DOHH2 (cell line): ENCODE data around the gene NEURL3.

Experiments used
- H3F3A ChIP-seq: fragments of 200-600 bp; sonication (generic), shearing (Covaris generic); 2 replicates; pipeline ENCODE4 v1.6.0; 2016; ENCODE audit warnings: antibody characterized with exemption, mild to moderate bottlenecking; ENCODE audit not compliant: control insufficient read depth, insufficient read depth
- H3K27ac ChIP-seq: fragments of 200-600 bp; sonication (generic); 2 replicates; pipeline ENCODE4 v1.5.1; 2014; ENCODE audit warnings: low read depth, mild to moderate bottlenecking, low read length, moderate library complexity
- H3K27me3 ChIP-seq: fragments of 200-600 bp; sonication (generic); 2 replicates; pipeline ENCODE4 v1.6.1; 2014; ENCODE audit warnings: mild to moderate bottlenecking, low read length, mixed read lengths; ENCODE audit not compliant: control insufficient read depth
- H3K36me3 ChIP-seq: fragments of 200-600 bp; sonication (generic); 2 replicates; pipeline ENCODE4 v1.6.1; 2014; ENCODE audit warnings: mild to moderate bottlenecking, low read length, moderate library complexity, mixed read lengths; ENCODE audit not compliant: control insufficient read depth
- H3K4me1 ChIP-seq: fragments of 200-600 bp; sonication (generic); 2 replicates; pipeline ENCODE4 v1.6.1; 2014; ENCODE audit warnings: mild to moderate bottlenecking, low read length, mixed read lengths; ENCODE audit not compliant: control insufficient read depth
- H3K4me2 ChIP-seq: fragments of 200-600 bp; sonication (generic); 2 replicates; pipeline ENCODE4 v1.6.0; 2014; ENCODE audit warnings: mild to moderate bottlenecking, low read length, moderate library complexity
- H3K4me3 ChIP-seq: fragments of 200-600 bp; sonication (generic); 2 replicates; pipeline ENCODE4 v1.5.1; 2014; ENCODE audit warnings: mild to moderate bottlenecking, low read length, mixed read lengths
- H3K79me2 ChIP-seq: fragments of 200-600 bp; sonication (generic); 2 replicates; pipeline ENCODE4 v1.6.1; 2014; ENCODE audit warnings: mild to moderate bottlenecking, low read length, mixed read lengths; ENCODE audit not compliant: control insufficient read depth
- H3K9me2 ChIP-seq: fragments of 200-600 bp; sonication (generic); replicated peaks from 2 replicates; pipeline ENCODE4 v1.6.1; 2014; ENCODE audit warnings: mild to moderate bottlenecking, low read length, mixed read lengths; ENCODE audit not compliant: control insufficient read depth
- H3K9me3 ChIP-seq: fragments of 200-600 bp; sonication (generic); 2 replicates; pipeline ENCODE4 v1.6.1; 2014; ENCODE audit warnings: antibody characterized with exemption, low read length, mixed read lengths; ENCODE audit not compliant: control insufficient read depth, insufficient read depth
- H4K20me1 ChIP-seq: fragments of 200-600 bp; sonication (generic); 2 replicates; pipeline ENCODE4 v1.6.0; 2014; ENCODE audit warnings: low read depth, mild to moderate bottlenecking, antibody characterized with exemption, low read length, moderate library complexity; ENCODE audit not compliant: control insufficient read depth, insufficient read depth
- EZH2phosphoT487 ChIP-seq: fragments of 200-600 bp; sonication (generic); IDR thresholded peaks from 2 replicates; pipeline ENCODE4 v1.6.1; 2017; ENCODE audit warnings: borderline replicate concordance, mild to moderate bottlenecking, antibody characterized with exemption, low read length, moderate library complexity, mixed read lengths
- TF ChIP-seq, protein P1 (sequence below): fragments of 200-600 bp; sonication (generic); IDR thresholded peaks from one replicate; pipeline ENCODE4 v1.5.1; 2014; ENCODE audit warnings: antibody characterized with exemption, mild to moderate bottlenecking, low read depth, low read length; ENCODE audit not compliant: poor library complexity, severe bottlenecking

The NEURL3 gene

GRCh38 chr2:96530144-96530430, 24.9 kb upstream of the NEURL3 start:
- Histone ChIP-seq H3K9me3 (no peaks in the 10 kb centered on the region), H3K27me3 (peaks cover 97% of the 10 kb centered on the region), H4K20me1 (no peaks in the 10 kb centered on the region), H3K4me3 (no peak overlapping the region), H3K4me2 (no peak overlapping the region), H3K9me2 (no peaks in the 10 kb centered on the region), H3F3A (no peaks in the 10 kb centered on the region), H3K79me2 (no peaks in the 10 kb centered on the region), H3K4me1 (peaks cover 5% of the 10 kb centered on the region; the same call in 1 of the 2 replicates), H3K36me3 (no peaks in the 10 kb centered on the region), H3K27ac (no peak overlapping the region)
- TF ChIP-seq, protein P1, sequence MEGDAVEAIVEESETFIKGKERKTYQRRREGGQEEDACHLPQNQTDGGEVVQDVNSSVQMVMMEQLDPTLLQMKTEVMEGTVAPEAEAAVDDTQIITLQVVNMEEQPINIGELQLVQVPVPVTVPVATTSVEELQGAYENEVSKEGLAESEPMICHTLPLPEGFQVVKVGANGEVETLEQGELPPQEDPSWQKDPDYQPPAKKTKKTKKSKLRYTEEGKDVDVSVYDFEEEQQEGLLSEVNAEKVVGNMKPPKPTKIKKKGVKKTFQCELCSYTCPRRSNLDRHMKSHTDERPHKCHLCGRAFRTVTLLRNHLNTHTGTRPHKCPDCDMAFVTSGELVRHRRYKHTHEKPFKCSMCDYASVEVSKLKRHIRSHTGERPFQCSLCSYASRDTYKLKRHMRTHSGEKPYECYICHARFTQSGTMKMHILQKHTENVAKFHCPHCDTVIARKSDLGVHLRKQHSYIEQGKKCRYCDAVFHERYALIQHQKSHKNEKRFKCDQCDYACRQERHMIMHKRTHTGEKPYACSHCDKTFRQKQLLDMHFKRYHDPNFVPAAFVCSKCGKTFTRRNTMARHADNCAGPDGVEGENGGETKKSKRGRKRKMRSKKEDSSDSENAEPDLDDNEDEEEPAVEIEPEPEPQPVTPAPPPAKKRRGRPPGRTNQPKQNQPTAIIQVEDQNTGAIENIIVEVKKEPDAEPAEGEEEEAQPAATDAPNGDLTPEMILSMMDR: no peak
- no peak for TF ChIP-seq EZH2phosphoT487

GRCh38 chr2:96529376-96530143, 24.4 kb upstream of the NEURL3 start:
- Histone ChIP-seq H4K20me1 (no peaks in the 10 kb centered on the region), H3F3A (no peaks in the 10 kb centered on the region), H3K79me2 (no peaks in the 10 kb centered on the region), H3K27me3 (peaks cover 98% of the 10 kb centered on the region), H3K36me3 (no peaks in the 10 kb centered on the region), H3K27ac (no peak overlapping the region), H3K9me3 (no peaks in the 10 kb centered on the region), H3K4me3 (no peak overlapping the region), H3K4me1 (peaks cover 5% of the 10 kb centered on the region; the same call in 1 of the 2 replicates), H3K9me2 (no peaks in the 10 kb centered on the region), H3K4me2 (no peak overlapping the region)
- TF ChIP-seq EZH2phosphoT487: no peak
- TF ChIP-seq, protein P1: no peak

- Histone ChIP-seq H3K27ac (no peak overlapping the region), H3K4me1 (peaks cover 5% of the 10 kb centered on the region; the same call in 1 of the 2 replicates), H4K20me1 (no peaks in the 10 kb centered on the region), H3K36me3 (no peaks in the 10 kb centered on the region), H3K9me2 (no peaks in the 10 kb centered on the region), H3K4me2 (no peak overlapping the region), H3F3A (no peaks in the 10 kb centered on the region), H3K4me3 (no peak overlapping the region), H3K9me3 (no peaks in the 10 kb centered on the region), H3K79me2 (no peaks in the 10 kb centered on the region), H3K27me3 (peaks cover 98% of the 10 kb centered on the region)
- TF ChIP-seq, protein P1: no peak
- TF ChIP-seq EZH2phosphoT487: no peak
Measured at GRCh38 chr2:96528700-96529375, 23.7 kb upstream of the NEURL3 start.
